ENCODE data around the gene LRRIQ1. TPM values are rescaled to one million over a fixed set of nuclear protein-coding genes. Genes with fewer than 3 reads are reported as not detected.
"Not testable (repeated sequence)": the region's sequence is repeated elsewhere in the genome, so short reads cannot be mapped to it uniquely, and the experiment has no call there.

The LRRIQ1 gene
- total RNA-seq, 1 experiment from 2014 or later = 0.70 TPM

DNA sequence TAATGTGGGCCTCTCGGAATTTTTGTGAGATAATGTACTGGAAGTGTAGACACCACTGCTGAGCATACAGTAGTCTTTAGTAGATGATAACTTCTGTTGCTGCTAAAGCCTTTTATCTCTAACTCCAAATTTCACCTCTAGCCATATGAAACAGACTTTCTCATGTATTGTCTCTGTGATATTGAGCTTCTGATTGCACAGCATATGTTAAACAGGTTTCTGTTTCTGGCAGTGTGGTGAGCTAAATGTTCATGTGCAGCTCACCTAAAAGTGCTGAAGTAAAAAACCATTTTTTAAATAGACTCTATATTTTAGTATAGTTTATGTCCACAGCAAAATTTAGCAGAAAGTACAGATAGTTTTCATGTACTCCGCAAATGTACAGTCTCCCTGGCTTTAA lies 154.6 kb downstream of the LRRIQ1 start:
- no peaks in the 10 kb centered on the region for H3K4me1 Mint-ChIP-seq (ENCODE audit: insufficient read depth, unreplicated experiment)
- H3K9me3 Mint-ChIP-seq (ENCODE audit: unreplicated experiment) = no peaks in the 10 kb centered on the region
- CTCF ChIA-PET = interaction anchor here (0.6 to 1.0 kb wide), 2 partner anchors 12 to 623 kb away, joined by 3 read pairs; no protein-coding TSS in a partner anchor
- H3K4me3 Mint-ChIP-seq (ENCODE audit: unreplicated experiment) = no peak overlapping the region
- no peaks in the 10 kb centered on the region for H3K27me3 Mint-ChIP-seq (ENCODE audit: insufficient read depth, unreplicated experiment)
- H3K27ac Mint-ChIP-seq (ENCODE audit: low read depth, unreplicated experiment) = no peak overlapping the region
- no TSS peak for BruUV-seq (replicated peaks)
- POLR2A ChIA-PET = no interaction called here
- intact Hi-C loops (cut with micrococcal nuclease) = no loop called here
- TF ChIP-seq, protein P1, sequence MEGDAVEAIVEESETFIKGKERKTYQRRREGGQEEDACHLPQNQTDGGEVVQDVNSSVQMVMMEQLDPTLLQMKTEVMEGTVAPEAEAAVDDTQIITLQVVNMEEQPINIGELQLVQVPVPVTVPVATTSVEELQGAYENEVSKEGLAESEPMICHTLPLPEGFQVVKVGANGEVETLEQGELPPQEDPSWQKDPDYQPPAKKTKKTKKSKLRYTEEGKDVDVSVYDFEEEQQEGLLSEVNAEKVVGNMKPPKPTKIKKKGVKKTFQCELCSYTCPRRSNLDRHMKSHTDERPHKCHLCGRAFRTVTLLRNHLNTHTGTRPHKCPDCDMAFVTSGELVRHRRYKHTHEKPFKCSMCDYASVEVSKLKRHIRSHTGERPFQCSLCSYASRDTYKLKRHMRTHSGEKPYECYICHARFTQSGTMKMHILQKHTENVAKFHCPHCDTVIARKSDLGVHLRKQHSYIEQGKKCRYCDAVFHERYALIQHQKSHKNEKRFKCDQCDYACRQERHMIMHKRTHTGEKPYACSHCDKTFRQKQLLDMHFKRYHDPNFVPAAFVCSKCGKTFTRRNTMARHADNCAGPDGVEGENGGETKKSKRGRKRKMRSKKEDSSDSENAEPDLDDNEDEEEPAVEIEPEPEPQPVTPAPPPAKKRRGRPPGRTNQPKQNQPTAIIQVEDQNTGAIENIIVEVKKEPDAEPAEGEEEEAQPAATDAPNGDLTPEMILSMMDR (IDR thresholded peaks at IDR 0.05; ENCODE audit: unreplicated experiment) = no peak
- DNase-seq (ENCODE audit: unreplicated experiment) = no peak
- H3K36me3 Mint-ChIP-seq (ENCODE audit: insufficient read depth, unreplicated experiment) = no peaks in the 10 kb centered on the region

DNA sequence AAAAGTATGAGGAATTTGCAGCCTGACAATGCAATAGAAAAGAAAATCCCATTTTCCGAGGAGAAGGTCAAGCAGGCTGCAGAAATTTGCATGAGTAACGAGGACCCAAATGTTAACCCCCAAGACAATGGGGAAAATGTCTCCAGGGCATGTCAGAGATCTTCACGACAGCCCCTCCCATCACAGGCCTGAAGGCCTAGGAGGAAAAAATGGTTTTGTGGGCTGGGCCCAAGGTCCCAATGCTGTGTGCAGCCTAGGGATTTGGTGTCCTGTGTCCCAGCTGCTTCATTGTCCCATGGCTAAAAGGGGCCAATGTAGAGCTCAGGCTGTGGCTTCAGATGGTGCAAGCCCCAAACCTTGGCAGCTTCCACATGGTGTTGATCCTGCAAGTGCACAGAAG lies 167.7 kb downstream of the LRRIQ1 start:
- H3K4me1 Mint-ChIP-seq (ENCODE audit: insufficient read depth, unreplicated experiment); H3K36me3 Mint-ChIP-seq (ENCODE audit: insufficient read depth, unreplicated experiment); intact Hi-C loops (cut with micrococcal nuclease); H3K27me3 Mint-ChIP-seq (ENCODE audit: insufficient read depth, unreplicated experiment); CTCF ChIA-PET; BruUV-seq (replicated peaks); H3K27ac Mint-ChIP-seq (ENCODE audit: low read depth, unreplicated experiment); H3K4me3 Mint-ChIP-seq (ENCODE audit: unreplicated experiment); H3K9me3 Mint-ChIP-seq (ENCODE audit: unreplicated experiment); DNase-seq (ENCODE audit: unreplicated experiment): not testable (repeated sequence)
- POLR2A ChIA-PET = interaction anchor here (0.6 kb wide), 1 partner anchor 279 kb away, joined by 4 read pairs; no protein-coding TSS in a partner anchor

DNA sequence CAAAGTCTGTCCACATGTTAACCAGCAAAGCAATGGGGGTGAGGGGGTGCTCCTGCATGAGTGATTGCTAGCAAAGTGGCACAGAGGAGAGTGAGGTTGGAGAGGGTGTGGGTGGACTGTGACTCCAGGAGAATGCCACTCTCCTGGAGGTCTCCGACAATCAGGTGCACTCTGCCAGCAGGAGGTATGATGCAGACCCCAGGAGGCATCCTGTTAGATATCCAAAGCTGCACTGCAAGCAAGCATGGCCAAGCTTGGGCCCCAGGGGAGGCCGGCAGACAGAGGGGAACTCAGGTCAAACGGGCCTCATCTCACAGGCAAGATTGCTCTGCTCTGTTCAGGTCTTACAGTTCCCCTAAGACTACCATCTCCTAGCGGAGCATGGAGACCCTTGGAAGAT lies 170.4 kb downstream of the LRRIQ1 start:
- Mint-ChIP-seq H3K9me3 (ENCODE audit: unreplicated experiment) (peaks cover 7% of the 10 kb centered on the region), H3K27me3 (ENCODE audit: insufficient read depth, unreplicated experiment) (no peaks in the 10 kb centered on the region), H3K4me3 (ENCODE audit: unreplicated experiment) (no peak overlapping the region), H3K36me3 (ENCODE audit: insufficient read depth, unreplicated experiment) (no peaks in the 10 kb centered on the region), H3K27ac (ENCODE audit: low read depth, unreplicated experiment) (no peak overlapping the region), H3K4me1 (ENCODE audit: insufficient read depth, unreplicated experiment) (no peaks in the 10 kb centered on the region)
- DNase-seq (ENCODE audit: unreplicated experiment) = no peak
- no TSS peak for BruUV-seq (replicated peaks)
- ChIA-PET CTCF (no interaction called here), POLR2A (no interaction called here)
- intact Hi-C loops (cut with micrococcal nuclease) = no loop called here
- TF ChIP-seq, protein P1 (IDR thresholded peaks at IDR 0.05; ENCODE audit: unreplicated experiment) = no peak

DNA sequence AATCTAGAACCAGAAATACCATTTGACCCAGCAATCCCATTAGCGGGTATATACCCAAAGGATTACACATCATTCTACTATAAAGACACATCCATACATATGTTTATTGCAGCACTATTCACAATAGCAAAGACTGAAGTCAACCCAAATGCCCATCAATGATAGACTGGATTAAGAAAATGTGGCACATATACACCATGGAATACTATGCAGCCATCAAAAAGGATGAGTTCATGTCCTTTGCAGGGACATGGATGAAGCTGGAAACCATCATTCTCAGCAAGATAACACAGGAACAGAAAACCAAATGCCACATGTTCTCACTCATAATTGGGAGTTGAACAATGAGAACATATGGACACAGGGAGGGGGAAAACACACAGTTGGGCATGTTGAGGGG lies 188.2 kb downstream of the LRRIQ1 start:
- H3K4me3 Mint-ChIP-seq (ENCODE audit: unreplicated experiment); CTCF ChIA-PET; intact Hi-C loops (cut with micrococcal nuclease); POLR2A ChIA-PET; H3K36me3 Mint-ChIP-seq (ENCODE audit: insufficient read depth, unreplicated experiment); H3K27ac Mint-ChIP-seq (ENCODE audit: low read depth, unreplicated experiment); H3K27me3 Mint-ChIP-seq (ENCODE audit: insufficient read depth, unreplicated experiment); H3K4me1 Mint-ChIP-seq (ENCODE audit: insufficient read depth, unreplicated experiment); H3K9me3 Mint-ChIP-seq (ENCODE audit: unreplicated experiment); BruUV-seq (replicated peaks); DNase-seq (ENCODE audit: unreplicated experiment): not testable (repeated sequence)

DNA sequence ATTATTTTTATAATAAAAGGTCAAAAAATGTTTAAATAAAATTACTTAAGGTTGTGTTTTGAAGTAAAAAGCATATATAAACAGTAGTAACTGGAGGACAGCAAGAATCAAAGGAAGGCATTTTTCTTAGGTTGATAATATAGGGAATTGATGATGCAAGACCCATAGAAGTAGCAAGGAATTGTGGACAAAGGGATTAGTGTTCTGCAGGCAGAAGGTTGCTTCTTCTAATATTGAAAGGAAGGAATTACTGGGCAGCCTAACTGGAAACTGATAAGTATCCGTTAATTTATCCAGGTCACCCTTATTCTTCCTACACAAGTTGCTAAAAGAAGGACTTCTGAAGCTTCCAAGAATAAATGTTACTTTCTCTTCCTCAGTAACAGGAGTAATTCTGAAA lies 189.3 kb downstream of the LRRIQ1 start:
- intact Hi-C loops (cut with micrococcal nuclease) = no loop called here
- no peaks in the 10 kb centered on the region for H3K4me1 Mint-ChIP-seq (ENCODE audit: insufficient read depth, unreplicated experiment)
- TF ChIP-seq, protein P1 (IDR thresholded peaks at IDR 0.05; ENCODE audit: unreplicated experiment) = no peak
- no peak overlapping the region for H3K27ac Mint-ChIP-seq (ENCODE audit: low read depth, unreplicated experiment)
- no peaks in the 10 kb centered on the region for H3K36me3 Mint-ChIP-seq (ENCODE audit: insufficient read depth, unreplicated experiment)
- no TSS peak for BruUV-seq (replicated peaks)
- CTCF ChIA-PET = interaction anchor here (0.6 kb wide), 1 partner anchor 148 kb away, joined by 5 read pairs; no protein-coding TSS in a partner anchor
- POLR2A ChIA-PET = interaction anchor here (0.7 kb wide), 1 partner anchor 10 kb away, joined by 3 read pairs; no protein-coding TSS in a partner anchor
- H3K9me3 Mint-ChIP-seq (ENCODE audit: unreplicated experiment) = no peaks in the 10 kb centered on the region
- no peaks in the 10 kb centered on the region for H3K27me3 Mint-ChIP-seq (ENCODE audit: insufficient read depth, unreplicated experiment)
- no peak for DNase-seq (ENCODE audit: unreplicated experiment)
- no peak overlapping the region for H3K4me3 Mint-ChIP-seq (ENCODE audit: unreplicated experiment)

Data from MCF 10A (cell line).